ENCODE measurements around the gene IL1B. TPM values are rescaled to one million over a fixed set of nuclear protein-coding genes. Genes with fewer than 3 reads are reported as not detected.

Gene IL1B
- total RNA-seq, 1 donor from 2014 or later = not detected

DNA sequence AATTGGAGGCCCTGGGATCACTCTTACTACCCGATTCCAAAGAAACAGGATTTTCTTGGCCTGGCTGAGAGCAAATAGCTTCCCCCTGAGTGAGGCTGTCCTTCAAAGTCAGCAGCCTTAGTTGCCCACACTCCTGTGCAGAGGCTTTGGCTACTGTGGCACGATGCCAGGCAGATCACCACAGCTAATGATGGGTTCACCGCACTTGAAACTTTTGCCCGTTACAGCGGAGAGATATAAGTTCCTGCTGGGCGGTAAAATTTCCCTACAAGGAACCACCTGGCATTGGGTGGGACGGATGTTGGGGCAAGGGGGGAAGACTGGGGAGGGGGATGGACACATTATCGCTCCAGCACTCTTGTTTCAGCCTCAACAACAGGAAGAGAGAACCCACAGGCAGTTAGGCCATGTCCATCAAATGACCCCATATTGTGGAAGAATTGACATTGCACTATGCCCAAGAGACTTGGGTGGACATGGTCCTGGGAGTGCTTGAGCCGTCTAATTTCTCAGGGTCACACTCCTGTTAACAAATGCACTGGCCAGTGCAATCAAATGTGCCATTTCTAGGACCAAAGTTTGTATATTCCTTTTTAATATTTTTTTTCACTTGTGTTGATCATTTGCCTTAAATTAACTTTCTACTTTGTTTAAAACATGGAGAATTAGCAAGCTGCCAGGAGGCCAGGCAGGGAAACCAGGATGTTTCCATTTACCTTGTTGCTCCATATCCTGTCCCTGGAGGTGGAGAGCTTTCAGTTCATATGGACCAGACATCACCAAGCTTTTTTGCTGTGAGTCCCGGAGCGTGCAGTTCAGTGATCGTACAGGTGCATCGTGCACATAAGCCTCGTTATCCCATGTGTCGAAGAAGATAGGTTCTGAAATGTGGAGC, 4.4 kb downstream of the IL1B start:
- H3K27me3 Mint-ChIP-seq (ENCODE audit: unreplicated experiment) = no peaks in the 10 kb centered on the region
- no peak overlapping the region for H3K27ac Mint-ChIP-seq (ENCODE audit: unreplicated experiment)
- H3K4me3 Mint-ChIP-seq (ENCODE audit: unreplicated experiment) = no peak overlapping the region
- no peaks in the 10 kb centered on the region for H3K9me3 Mint-ChIP-seq (ENCODE audit: unreplicated experiment)
- TF ChIP-seq, protein P1, sequence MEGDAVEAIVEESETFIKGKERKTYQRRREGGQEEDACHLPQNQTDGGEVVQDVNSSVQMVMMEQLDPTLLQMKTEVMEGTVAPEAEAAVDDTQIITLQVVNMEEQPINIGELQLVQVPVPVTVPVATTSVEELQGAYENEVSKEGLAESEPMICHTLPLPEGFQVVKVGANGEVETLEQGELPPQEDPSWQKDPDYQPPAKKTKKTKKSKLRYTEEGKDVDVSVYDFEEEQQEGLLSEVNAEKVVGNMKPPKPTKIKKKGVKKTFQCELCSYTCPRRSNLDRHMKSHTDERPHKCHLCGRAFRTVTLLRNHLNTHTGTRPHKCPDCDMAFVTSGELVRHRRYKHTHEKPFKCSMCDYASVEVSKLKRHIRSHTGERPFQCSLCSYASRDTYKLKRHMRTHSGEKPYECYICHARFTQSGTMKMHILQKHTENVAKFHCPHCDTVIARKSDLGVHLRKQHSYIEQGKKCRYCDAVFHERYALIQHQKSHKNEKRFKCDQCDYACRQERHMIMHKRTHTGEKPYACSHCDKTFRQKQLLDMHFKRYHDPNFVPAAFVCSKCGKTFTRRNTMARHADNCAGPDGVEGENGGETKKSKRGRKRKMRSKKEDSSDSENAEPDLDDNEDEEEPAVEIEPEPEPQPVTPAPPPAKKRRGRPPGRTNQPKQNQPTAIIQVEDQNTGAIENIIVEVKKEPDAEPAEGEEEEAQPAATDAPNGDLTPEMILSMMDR (IDR thresholded peaks at IDR 0.05) = no peak
- peaks cover 18% of the 10 kb centered on the region for H3K4me1 Mint-ChIP-seq (ENCODE audit: unreplicated experiment)
- H3K36me3 Mint-ChIP-seq (ENCODE audit: unreplicated experiment) = no peaks in the 10 kb centered on the region
- DNase-seq (ENCODE audit: extremely low spot score, unreplicated experiment) = no peak

DNA sequence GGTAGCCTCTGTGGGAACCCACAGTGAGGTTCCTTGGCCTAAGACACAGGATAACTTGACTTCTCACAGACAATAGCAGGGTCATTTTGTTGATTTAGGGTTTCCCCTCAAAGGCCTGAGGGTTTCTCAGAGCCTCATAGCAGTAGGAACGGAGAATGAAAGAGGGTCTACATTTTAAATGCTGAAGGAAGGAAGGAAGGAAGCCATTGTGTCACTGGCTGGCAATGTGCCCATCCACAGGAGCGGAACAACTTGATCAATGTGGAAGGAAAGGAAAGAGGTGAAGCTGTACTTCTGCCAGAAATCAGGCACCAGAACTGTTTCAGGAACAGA, 5.1 kb downstream of the IL1B start:
- Mint-ChIP-seq H3K4me1 (ENCODE audit: unreplicated experiment) (peaks cover 14% of the 10 kb centered on the region), H3K27me3 (ENCODE audit: unreplicated experiment) (no peaks in the 10 kb centered on the region), H3K27ac (ENCODE audit: unreplicated experiment) (no peak overlapping the region), H3K36me3 (ENCODE audit: unreplicated experiment) (no peaks in the 10 kb centered on the region), H3K4me3 (ENCODE audit: unreplicated experiment) (no peak overlapping the region), H3K9me3 (ENCODE audit: unreplicated experiment) (no peaks in the 10 kb centered on the region)
- TF ChIP-seq, protein P1 (IDR thresholded peaks at IDR 0.05) = no peak
- DNase-seq (ENCODE audit: extremely low spot score, unreplicated experiment) = no peak

DNA sequence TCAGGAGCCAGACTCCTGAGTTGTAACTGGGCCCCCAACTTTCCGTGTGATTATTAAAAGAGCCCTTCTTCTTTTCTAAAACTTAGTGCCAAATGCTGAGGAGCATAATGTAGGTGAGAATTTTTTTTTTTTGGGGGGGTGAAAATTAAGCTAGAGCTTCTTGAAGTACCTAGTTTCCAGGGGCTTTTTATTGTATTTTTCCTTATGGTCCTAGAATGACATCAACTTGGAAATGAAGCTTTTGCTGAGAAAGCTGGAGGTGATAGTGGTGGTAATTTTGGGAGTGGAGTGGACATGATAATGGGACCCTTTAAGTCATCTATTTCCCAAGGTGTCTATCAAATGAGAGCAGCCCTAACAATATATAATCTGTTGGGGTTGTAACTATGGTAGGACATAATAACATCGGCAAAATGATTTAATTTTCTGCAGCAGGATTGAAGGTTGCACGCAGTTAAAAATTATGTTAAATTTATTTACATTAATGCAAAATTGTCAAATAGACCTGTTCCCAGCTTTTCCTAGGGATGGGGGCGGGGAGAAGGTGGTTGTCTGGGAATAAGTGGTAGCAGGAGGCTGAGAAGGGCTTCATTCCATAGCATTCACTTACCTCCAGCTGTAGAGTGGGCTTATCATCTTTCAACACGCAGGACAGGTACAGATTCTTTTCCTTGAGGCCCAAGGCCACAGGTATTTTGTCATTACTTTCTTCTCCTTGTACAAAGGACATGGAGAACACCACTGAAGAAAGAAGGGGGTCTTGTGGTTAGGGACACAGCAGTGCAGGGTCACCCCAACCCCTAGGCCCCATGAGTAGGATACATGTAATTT, 5.7 kb downstream of the IL1B start:
- H3K36me3 Mint-ChIP-seq (ENCODE audit: unreplicated experiment) = no peaks in the 10 kb centered on the region
- H3K4me3 Mint-ChIP-seq (ENCODE audit: unreplicated experiment) = no peak overlapping the region
- DNase-seq (ENCODE audit: extremely low spot score, unreplicated experiment) = no peak
- peaks cover 12% of the 10 kb centered on the region for H3K4me1 Mint-ChIP-seq (ENCODE audit: unreplicated experiment)
- H3K27ac Mint-ChIP-seq (ENCODE audit: unreplicated experiment) = no peak overlapping the region
- no peaks in the 10 kb centered on the region for H3K27me3 Mint-ChIP-seq (ENCODE audit: unreplicated experiment)
- H3K9me3 Mint-ChIP-seq (ENCODE audit: unreplicated experiment) = no peaks in the 10 kb centered on the region
- TF ChIP-seq, protein P1 (IDR thresholded peaks at IDR 0.05) = no peak

DNA sequence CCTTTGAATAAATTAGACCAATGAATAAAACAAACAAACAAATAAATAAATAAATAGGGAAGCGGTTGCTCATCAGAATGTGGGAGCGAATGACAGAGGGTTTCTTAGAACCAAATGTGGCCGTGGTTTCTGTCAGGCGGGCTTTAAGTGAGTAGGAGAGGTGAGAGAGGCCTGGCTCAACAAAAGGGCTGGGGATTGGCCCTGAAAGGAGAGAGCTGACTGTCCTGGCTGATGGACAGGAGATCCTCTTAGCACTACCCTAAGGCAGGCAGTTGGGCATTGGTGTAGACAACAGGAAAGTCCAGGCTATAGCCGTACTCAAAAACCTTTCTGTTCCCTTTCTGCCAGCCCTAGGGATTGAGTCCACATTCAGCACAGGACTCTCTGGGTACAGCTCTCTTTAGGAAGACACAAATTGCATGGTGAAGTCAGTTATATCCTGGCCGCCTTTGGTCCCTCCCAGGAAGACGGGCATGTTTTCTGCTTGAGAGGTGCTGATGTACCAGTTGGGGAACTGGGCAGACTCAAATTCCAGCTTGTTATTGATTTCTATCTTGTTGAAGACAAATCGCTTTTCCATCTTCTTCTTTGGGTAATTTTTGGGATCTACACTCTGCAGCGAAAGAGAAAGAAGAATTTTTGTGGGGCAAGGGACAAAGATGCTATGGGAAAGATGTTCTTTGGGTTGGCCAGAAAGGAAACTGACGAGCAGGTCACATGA, 6.5 kb downstream of the IL1B start:
- TF ChIP-seq, protein P1 (IDR thresholded peaks at IDR 0.05) = no peak
- no peak for DNase-seq (ENCODE audit: extremely low spot score, unreplicated experiment)
- no peaks in the 10 kb centered on the region for H3K36me3 Mint-ChIP-seq (ENCODE audit: unreplicated experiment)
- no peak overlapping the region for H3K27ac Mint-ChIP-seq (ENCODE audit: unreplicated experiment)
- H3K27me3 Mint-ChIP-seq (ENCODE audit: unreplicated experiment) = no peaks in the 10 kb centered on the region
- no peaks in the 10 kb centered on the region for H3K9me3 Mint-ChIP-seq (ENCODE audit: unreplicated experiment)
- no peak overlapping the region for H3K4me3 Mint-ChIP-seq (ENCODE audit: unreplicated experiment)
- peaks cover 14% of the 10 kb centered on the region for H3K4me1 Mint-ChIP-seq (ENCODE audit: unreplicated experiment)

Data from osteocyte (in vitro differentiated cells).